Activated CD8-positive, alpha-beta memory T cell treated with anti-CD3 and anti-CD28 coated beads, Interleukin-2, amount 10 ng/mL, durations not matched to agents 7 days and 5 days (primary cell): Measurements from ENCODE around the gene IRAK3. TPM values are rescaled to one million over a fixed set of nuclear protein-coding genes. Genes with fewer than 3 reads are reported as not detected.

Source experiments
- ATAC-seq: fragments of 150-1000 bp; cut with Tn5 transposase; one replicate; pipeline ENCODE4 v1.10.0; 2021; ENCODE audit warnings: moderate library complexity
- CTCF ChIA-PET: fragments of 350-600 bp; sonication (Branson Sonifier 250); formaldehyde crosslinking; loops from one replicate; lab custom pipeline; 2021; ENCODE audit warnings: antibody characterized with exemption; lab: Charles Lee
- DNase-seq: peaks from one replicate; pipeline ENCODE4 v3.0.0-alpha.2; 2020
- H3K27ac Mint-ChIP-seq: one replicate; pipeline ENCODE4 v1.8.0; 2021; ENCODE audit warnings: mild to moderate bottlenecking, mixed read lengths
- H3K27me3 Mint-ChIP-seq: one replicate; pipeline ENCODE4 v1.8.0; 2021; ENCODE audit warnings: mixed read lengths
- H3K36me3 Mint-ChIP-seq: one replicate; pipeline ENCODE4 v1.8.0; 2021; ENCODE audit warnings: mild to moderate bottlenecking, mixed read lengths
- H3K4me1 Mint-ChIP-seq: one replicate; pipeline ENCODE4 v1.8.0; 2021; ENCODE audit warnings: mixed read lengths
- H3K4me3 Mint-ChIP-seq: one replicate; pipeline ENCODE4 v1.8.0; 2021; ENCODE audit warnings: mild to moderate bottlenecking, moderate library complexity, mixed read lengths
- H3K9me3 Mint-ChIP-seq: one replicate; pipeline ENCODE4 v1.8.0; 2022; ENCODE audit warnings: low read depth, mixed read lengths
- total RNA-seq, 2 experiments: library from RNA; stranded (reverse); gene quantifications; one replicate each; pipeline ENCODE4 v1.2.3, GENCODE V29; 2021

IRAK3 gene, protein sequence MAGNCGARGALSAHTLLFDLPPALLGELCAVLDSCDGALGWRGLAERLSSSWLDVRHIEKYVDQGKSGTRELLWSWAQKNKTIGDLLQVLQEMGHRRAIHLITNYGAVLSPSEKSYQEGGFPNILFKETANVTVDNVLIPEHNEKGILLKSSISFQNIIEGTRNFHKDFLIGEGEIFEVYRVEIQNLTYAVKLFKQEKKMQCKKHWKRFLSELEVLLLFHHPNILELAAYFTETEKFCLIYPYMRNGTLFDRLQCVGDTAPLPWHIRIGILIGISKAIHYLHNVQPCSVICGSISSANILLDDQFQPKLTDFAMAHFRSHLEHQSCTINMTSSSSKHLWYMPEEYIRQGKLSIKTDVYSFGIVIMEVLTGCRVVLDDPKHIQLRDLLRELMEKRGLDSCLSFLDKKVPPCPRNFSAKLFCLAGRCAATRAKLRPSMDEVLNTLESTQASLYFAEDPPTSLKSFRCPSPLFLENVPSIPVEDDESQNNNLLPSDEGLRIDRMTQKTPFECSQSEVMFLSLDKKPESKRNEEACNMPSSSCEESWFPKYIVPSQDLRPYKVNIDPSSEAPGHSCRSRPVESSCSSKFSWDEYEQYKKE
- under 1 TPM; 0.20 to 0.52 TPM for total RNA-seq

DNA sequence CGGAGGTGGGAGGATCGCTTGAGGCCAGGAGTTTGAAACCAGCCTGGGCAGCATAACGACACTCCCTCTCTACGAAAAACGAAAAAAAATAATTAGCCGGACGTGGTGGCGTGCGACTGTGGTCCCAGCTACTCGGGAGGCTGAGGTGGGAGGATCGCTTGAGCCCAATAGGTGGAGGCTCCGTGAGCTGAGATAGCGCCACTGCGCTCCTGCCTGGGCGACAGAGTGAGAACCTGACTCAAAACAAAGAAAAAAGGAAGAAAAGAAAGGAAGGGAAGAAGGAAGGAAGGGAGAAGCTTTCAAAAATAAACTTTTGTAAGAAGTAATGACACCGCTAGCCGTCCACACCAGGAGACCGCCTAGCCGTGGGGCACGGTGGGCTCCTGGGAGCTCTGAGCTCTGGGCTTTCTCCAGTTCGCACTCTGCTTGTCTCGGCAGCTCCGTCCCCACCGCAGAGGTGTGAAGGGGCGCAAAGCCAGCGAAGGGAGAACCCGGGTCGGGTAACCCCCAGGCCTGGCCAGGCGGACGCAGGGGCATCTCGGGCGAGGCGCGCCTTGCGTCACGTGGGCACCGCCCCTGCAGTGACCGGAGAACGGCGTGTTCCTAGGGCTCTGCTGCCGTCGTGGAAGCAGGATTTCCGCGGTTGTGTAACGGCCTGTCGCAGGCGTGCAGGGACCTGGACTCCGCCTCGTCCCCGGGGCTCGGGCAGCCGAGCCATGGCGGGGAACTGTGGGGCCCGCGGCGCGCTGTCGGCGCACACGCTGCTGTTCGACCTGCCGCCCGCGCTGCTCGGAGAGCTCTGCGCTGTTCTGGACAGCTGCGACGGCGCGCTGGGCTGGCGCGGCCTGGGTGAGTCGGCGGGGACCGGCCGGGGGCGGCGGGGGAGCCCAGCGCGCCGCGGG, at the start of gene IRAK3:
Gene IRAK3, plus strand, starts transcription at position 631 of the 902 bp plus-strand sequence. Its CDS starts 86 bp downstream, at position 717.
- H3K27me3 Mint-ChIP-seq, result peaks cover 60% of the 10 kb centered on the region
- H3K36me3 Mint-ChIP-seq, result no peaks in the 10 kb centered on the region
- peaks cover 4% of the 10 kb centered on the region for H3K9me3 Mint-ChIP-seq
- DNase-seq, result peak; percentile 49
- CTCF ChIA-PET, result interaction anchor here (1.0 kb wide), 1 partner anchor 19 kb away, joined by 3 read pairs; the partner anchor contains the start of gene TMBIM4
- peak; percentile 84 for ATAC-seq
- no peak within 1 kb of the TSS for H3K27ac Mint-ChIP-seq
- peak within 1 kb of the TSS; percentile 53 for H3K4me3 Mint-ChIP-seq
- peaks cover 8% of the 10 kb centered on the region for H3K4me1 Mint-ChIP-seq

DNA sequence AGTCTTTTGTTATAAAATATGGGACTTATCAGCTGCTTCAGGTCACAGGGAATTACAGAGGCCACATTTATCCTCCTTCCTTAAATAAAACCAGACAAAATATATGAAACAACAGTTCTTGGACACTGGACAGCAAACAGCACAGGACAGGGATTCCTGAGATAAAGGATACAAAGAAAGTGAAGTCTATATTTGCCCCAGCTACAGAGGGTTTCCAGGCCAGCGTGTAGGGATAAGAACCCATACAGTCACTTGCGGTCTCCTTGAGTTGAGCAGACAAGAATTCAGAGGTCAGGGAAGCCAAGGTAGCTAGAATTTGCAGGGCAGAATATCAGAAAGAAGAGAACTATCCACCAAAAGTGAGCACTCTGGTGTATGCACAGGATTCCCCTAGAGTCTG, 49.7 kb upstream of the IRAK3 start:
- Mint-ChIP-seq H3K36me3 (peaks cover 58% of the 10 kb centered on the region), H3K4me1 (no peaks in the 10 kb centered on the region), H3K27ac (no peak overlapping the region)

DNA sequence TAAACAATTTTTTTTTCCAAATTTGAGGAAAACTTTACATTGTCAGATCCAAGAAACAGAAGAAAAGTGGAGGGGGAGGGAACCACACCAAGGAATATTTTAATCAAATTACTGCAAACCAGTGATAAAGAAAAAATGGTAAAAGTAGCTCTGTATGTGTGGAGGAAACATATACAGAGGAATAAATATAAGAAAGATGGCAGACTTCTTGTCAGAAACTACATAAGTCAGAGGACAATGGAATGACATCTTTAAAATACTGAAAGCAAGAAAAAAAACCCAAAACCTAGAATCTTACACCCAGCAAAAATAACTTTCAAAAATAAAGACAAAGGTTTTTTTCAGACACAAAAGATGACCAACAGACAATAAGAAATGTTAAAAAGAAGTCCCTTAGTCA, 48.3 kb upstream of the IRAK3 start:
- CTCF ChIA-PET, result interaction anchor here (1.1 to 1.2 kb wide), 2 partner anchors 10 to 129 kb away, joined by 3 to 4 read pairs; partner anchors contain the start of gene LLPH
- Mint-ChIP-seq H3K4me3 (no peak overlapping the region), H3K4me1 (peaks cover 11% of the 10 kb centered on the region), H3K36me3 (peaks cover 61% of the 10 kb centered on the region), H3K27me3 (no peaks in the 10 kb centered on the region), H3K27ac (no peak overlapping the region), H3K9me3 (peaks cover 15% of the 10 kb centered on the region)
- DNase-seq (no peak), ATAC-seq (no peak)

More for the DNA sequence above, 49.7 kb upstream of the IRAK3 start:
- CTCF ChIA-PET, result interaction anchor here (1.1 kb wide), 1 partner anchor 269 kb away, joined by 3 read pairs; no protein-coding TSS in a partner anchor
- ATAC-seq (no peak), DNase-seq (no peak)
- Mint-ChIP-seq H3K9me3 (peaks cover 15% of the 10 kb centered on the region), H3K4me3 (no peak overlapping the region), H3K27me3 (no peaks in the 10 kb centered on the region)

DNA sequence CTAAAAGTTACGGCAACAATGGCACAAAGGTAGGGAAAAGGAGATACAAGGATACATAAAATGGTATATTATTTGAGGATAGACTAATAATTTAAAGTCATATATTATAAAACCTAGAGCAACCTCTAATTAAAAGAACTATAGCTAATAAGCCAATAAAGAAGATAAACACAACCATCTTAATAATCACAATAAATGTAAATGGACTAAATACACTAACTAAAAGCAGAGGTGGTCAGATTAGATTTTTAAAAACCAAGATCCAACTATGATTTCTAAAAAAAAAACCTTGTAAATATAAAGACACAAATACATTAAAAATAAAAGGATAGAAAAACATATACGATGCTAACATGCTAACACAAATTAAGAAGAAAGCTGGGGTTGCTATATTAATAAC, 47.7 kb upstream of the IRAK3 start:
- Mint-ChIP-seq H3K27ac (no peak overlapping the region), H3K9me3 (peaks cover 15% of the 10 kb centered on the region), H3K36me3 (peaks cover 60% of the 10 kb centered on the region), H3K4me1 (peaks cover 15% of the 10 kb centered on the region), H3K4me3 (no peak overlapping the region), H3K27me3 (no peaks in the 10 kb centered on the region)
- ATAC-seq (no peak), DNase-seq (no peak)
- CTCF ChIA-PET, result interaction anchor here (1.1 to 1.2 kb wide), 2 partner anchors 11 to 129 kb away, joined by 3 to 4 read pairs; partner anchors contain the start of gene LLPH

DNA sequence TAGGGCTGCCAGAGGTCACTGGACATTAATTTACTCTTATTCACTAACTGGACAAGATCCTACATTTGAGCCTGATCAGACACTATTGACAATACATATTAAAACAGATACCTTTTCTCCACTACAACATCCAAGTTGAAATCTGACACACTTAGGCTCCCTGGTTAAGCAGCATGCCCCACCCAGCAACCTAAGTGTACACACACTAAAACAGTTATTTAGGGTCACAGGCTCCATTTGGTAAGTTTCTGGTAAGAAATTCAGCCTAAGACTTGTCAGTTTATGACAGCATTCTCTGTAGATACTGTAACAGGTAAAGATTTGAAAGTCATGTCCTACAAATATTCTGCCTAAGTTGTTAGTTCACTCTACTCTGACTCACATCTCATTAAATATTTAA, 46.2 kb upstream of the IRAK3 start:
- H3K27ac Mint-ChIP-seq, result no peak overlapping the region
- H3K4me1 Mint-ChIP-seq, result peaks cover 15% of the 10 kb centered on the region
- H3K9me3 Mint-ChIP-seq, result peaks cover 15% of the 10 kb centered on the region
- ATAC-seq (no peak), DNase-seq (no peak)
- no peaks in the 10 kb centered on the region for H3K27me3 Mint-ChIP-seq
- H3K4me3 Mint-ChIP-seq, result no peak overlapping the region
- CTCF ChIA-PET, result no interaction called here
- H3K36me3 Mint-ChIP-seq, result peaks cover 54% of the 10 kb centered on the region

DNA sequence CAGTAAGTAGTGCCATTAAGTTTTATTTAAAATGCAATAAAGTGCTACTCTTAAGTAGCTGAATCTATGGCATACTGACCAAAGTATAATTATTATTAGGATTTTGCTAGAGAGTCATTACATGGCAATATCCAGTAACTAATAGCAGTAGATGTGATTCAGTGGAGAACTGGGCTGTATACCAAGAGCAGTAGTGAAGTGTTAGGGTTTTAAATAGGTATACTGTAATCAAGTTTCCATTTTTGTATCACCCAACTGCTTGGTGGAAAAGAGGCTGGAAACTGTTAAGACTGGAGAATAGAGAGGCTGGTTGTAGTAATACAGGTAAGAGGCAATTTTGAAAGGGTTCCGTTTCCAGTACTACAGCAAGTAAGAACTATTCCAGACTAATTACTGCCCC, 45.1 kb upstream of the IRAK3 start:
- peaks cover 15% of the 10 kb centered on the region for H3K4me1 Mint-ChIP-seq
- no peak overlapping the region for H3K27ac Mint-ChIP-seq
- no peak for DNase-seq
- H3K4me3 Mint-ChIP-seq, result no peak overlapping the region
- H3K36me3 Mint-ChIP-seq, result peaks cover 53% of the 10 kb centered on the region
- peaks cover 15% of the 10 kb centered on the region for H3K9me3 Mint-ChIP-seq
- no peak for ATAC-seq
- H3K27me3 Mint-ChIP-seq, result no peaks in the 10 kb centered on the region
- CTCF ChIA-PET, result no interaction called here

DNA sequence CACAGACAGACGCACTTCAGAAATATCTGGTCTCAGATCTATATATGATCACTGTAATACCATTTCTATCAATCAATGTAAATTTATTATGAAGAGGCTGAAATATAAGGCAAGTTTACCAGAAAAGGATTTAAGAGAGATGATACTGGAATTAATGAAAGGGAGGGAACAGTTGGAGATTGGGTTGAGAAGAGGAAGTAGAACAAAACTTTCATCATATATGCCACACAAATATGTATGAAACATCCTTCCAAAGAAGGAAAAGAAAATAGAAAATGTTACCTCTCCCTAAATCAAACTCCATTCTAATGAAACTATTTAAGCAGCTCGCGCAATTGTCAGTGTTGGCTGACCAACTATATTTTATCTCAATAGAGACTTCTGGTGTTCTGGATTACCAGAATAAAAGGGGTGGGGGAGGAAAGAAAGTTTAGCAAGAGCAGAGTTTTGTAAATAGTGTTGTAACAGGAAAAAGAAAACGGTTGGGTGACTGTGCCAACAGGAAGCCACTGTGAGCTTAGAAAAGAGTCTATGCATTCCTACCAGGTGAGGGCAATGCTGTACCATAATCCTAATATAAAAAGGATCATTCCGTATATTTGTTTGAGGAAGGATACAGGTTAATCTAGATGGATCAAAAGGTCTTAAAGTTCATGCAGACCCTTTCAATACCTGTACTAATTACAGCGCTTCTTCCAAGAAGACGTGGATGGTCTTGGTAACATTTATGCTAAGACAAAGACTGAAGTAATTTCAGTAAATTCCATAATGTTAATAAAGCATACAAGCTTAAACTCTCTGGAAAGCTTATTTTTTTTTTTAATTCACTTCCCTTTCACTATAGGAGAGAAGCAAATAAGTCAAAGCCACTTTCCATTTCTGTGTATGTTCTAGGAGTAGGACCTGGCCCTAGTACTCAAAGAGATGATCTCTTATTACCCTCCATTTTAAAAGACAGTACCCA, 43.9 kb upstream of the IRAK3 start:
- CTCF ChIA-PET, result interaction anchor here (0.6 to 1.7 kb wide), 10 partner anchors 12 to 264 kb away, joined by 3 to 10 read pairs (median 3); partner anchors contain the start of genes HELB, LLPH and TMBIM4
- ATAC-seq, result peak; percentile 64

DNA sequence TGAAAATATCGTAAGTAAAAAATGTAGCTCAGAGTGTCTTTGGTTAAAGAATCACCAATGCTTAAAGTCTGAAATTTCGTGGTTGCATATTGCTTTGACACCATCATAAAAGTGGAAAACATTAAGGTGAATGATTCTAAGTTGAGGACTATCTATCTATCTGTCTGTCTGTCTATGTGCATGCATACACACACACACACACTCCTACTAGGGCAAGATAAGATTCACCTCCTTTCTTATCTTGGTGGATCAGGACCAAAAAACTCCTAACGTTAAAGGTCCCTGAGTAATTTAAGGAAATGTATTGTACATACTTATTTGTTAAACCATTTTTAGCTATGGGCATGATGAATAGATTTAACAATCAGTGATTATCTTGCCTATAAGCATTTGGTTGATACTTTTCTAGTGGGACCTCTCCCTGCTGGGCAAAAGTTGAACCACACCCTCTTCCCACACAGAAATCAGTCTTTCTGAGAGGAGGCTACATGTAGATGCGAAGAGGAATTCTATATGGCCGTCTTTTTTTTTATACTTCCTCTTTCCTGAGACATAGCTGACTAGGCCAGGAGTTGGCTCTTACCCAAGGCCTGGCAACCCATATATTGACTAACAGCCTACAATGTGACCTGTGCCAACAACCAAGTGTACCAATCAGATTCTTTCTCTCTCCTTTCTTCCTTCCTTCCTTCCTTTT, 39.2 kb upstream of the IRAK3 start:
- H3K36me3 Mint-ChIP-seq, result peaks cover 12% of the 10 kb centered on the region
- CTCF ChIA-PET, result interaction anchor here (0.6 to 1.1 kb wide), 3 partner anchors 12 to 447 kb away, joined by 3 read pairs; no protein-coding TSS in a partner anchor

More for the DNA sequence above, 43.9 kb upstream of the IRAK3 start:
- peaks cover 13% of the 10 kb centered on the region for H3K9me3 Mint-ChIP-seq
- peaks cover 15% of the 10 kb centered on the region for H3K4me1 Mint-ChIP-seq
- no peak for DNase-seq
- peak overlapping the region; percentile 81 for H3K27ac Mint-ChIP-seq
- peaks cover 43% of the 10 kb centered on the region for H3K36me3 Mint-ChIP-seq
- H3K4me3 Mint-ChIP-seq, result no peak overlapping the region
- H3K27me3 Mint-ChIP-seq, result no peaks in the 10 kb centered on the region

DNA sequence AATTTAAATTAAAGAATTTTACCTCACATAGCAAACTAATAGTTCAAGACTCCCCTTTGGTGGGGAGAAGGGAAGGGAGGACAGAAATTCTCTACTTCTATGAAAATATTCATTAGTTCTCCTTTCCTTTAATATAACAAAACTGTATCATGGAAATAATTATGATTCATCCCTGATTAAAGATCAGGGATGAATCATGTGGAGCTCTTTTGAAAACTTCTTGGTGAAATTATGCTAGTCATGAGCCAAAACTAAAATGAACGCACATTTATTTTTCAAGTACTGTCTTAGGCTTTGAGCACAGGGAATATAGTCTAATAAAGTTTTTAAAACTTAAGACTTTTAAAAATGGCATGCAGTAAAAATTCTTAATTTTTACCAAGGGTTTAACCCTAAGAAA, 36.3 kb upstream of the IRAK3 start:
- peaks cover 20% of the 10 kb centered on the region for H3K36me3 Mint-ChIP-seq
- no peak for DNase-seq
- H3K4me3 Mint-ChIP-seq, result no peak overlapping the region
- no peaks in the 10 kb centered on the region for H3K9me3 Mint-ChIP-seq
- no peak overlapping the region for H3K27ac Mint-ChIP-seq
- H3K27me3 Mint-ChIP-seq, result no peaks in the 10 kb centered on the region
- peaks cover 3% of the 10 kb centered on the region for H3K4me1 Mint-ChIP-seq
- CTCF ChIA-PET, result no interaction called here
- no peak for ATAC-seq

More for the DNA sequence above, 39.2 kb upstream of the IRAK3 start:
- Mint-ChIP-seq H3K9me3 (no peaks in the 10 kb centered on the region), H3K4me1 (peaks cover 13% of the 10 kb centered on the region), H3K27ac (peak overlapping the region; percentile 1), H3K4me3 (no peak overlapping the region), H3K27me3 (no peaks in the 10 kb centered on the region)
- no peak for ATAC-seq
- DNase-seq, result no peak

DNA sequence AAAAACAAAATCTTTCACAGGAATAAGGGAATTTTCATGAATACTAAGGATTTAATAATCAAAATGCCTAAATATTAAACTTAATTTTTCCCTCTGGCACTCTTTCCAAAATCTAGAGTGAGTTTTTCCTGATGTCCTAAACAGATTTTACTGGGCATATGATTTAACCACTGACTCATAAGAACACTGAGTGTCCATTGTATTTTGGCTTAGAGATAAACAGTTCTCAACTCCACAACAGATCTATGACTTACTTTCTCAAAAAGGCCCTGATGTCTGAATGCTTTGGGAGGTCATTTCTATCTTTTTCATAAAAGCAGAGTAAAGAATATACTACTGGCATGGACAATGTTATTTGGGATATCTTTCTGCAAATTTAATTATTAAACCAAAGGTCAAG, 34.2 kb upstream of the IRAK3 start:
- no peak for ATAC-seq
- Mint-ChIP-seq H3K36me3 (peaks cover 29% of the 10 kb centered on the region), H3K27ac (no peak overlapping the region), H3K27me3 (no peaks in the 10 kb centered on the region), H3K4me1 (peaks cover 3% of the 10 kb centered on the region), H3K9me3 (no peaks in the 10 kb centered on the region), H3K4me3 (no peak overlapping the region)
- CTCF ChIA-PET, result no interaction called here
- DNase-seq, result no peak

DNA sequence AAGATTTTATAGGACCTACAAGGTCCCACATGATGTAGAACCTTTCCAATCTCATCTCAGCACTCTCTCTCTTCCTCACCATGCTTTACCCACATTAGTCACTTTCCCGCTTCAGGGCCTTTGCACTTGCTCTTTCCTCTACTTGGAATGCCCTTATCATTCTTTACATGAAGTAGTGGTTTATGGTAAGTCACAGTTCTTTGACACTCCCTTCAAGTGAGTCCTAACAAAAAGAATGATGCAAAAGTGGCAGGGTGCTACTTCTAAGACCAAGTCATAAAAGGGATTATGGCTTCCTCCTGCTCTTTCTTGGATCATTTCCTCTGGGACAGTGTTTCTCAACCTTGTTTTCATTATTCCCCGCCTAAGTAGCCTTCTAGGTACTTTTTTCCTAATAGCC, 32.4 kb upstream of the IRAK3 start:
- H3K4me1 Mint-ChIP-seq, result peaks cover 3% of the 10 kb centered on the region
- H3K27me3 Mint-ChIP-seq, result no peaks in the 10 kb centered on the region
- CTCF ChIA-PET, result no interaction called here
- no peak overlapping the region for H3K27ac Mint-ChIP-seq
- DNase-seq (no peak), ATAC-seq (no peak)
- H3K36me3 Mint-ChIP-seq, result peaks cover 37% of the 10 kb centered on the region
- H3K9me3 Mint-ChIP-seq, result no peaks in the 10 kb centered on the region
- no peak overlapping the region for H3K4me3 Mint-ChIP-seq
